HG02623 (cell line): ENCODE data around the gene NEMP1.
"Not testable (repeated sequence)": the region's sequence is repeated elsewhere in the genome, so short reads cannot be mapped to it uniquely, and the experiment has no call there.

Experiments
- ATAC-seq: cut with Tn5 transposase; IDR thresholded peaks from one replicate; pipeline ENCODE4 v1.9.1; 2021; ENCODE audit warnings: moderate library complexity; ENCODE audit not compliant: unreplicated experiment

NEMP1 gene

GRCh38 chr12:57057067-57057751 is 21.4 kb downstream of the NEMP1 start:
- ATAC-seq: no peak

- no peak for ATAC-seq
Observed at GRCh38 chr12:57055824-57056223, 22.8 kb downstream of the NEMP1 start.

GRCh38 chr12:57053901-57054300 is 24.7 kb downstream of the NEMP1 start:
- ATAC-seq: not testable (repeated sequence)

- ATAC-seq: not testable (repeated sequence)
Observed at GRCh38 chr12:57053146-57053545, 25.4 kb downstream of the NEMP1 start.

GRCh38 chr12:57051011-57051410 is 27.6 kb downstream of the NEMP1 start:
- no peak for ATAC-seq

GRCh38 chr12:57049890-57050289 is 28.7 kb downstream of the NEMP1 start, which contains the start of gene MYO1A:
Gene MYO1A (minus strand): TSS chr12:57050129. CDS start chr12:57048323, 1,806 bp downstream.
- ATAC-seq: no peak

- no peak for ATAC-seq
Observed at GRCh38 chr12:57049119-57049446, 29.5 kb downstream of the NEMP1 start.

- ATAC-seq: no peak
Observed at GRCh38 chr12:57048423-57049118, 30.0 kb downstream of the NEMP1 start.

- ATAC-seq: no peak
Observed at GRCh38 chr12:57047981-57048380, 30.6 kb downstream of the NEMP1 start.

GRCh38 chr12:57046947-57047890 is 31.4 kb downstream of the NEMP1 start:
- no peak for ATAC-seq

- no peak for ATAC-seq
Observed at GRCh38 chr12:57046086-57046791, 32.4 kb downstream of the NEMP1 start.

- ATAC-seq: no peak
Observed at GRCh38 chr12:57044889-57045288, 33.7 kb downstream of the NEMP1 start.

- no peak for ATAC-seq
Observed at GRCh38 chr12:57044468-57044867, 34.1 kb downstream of the NEMP1 start.

- ATAC-seq: no peak
Observed at GRCh38 chr12:57042695-57043094, 35.9 kb downstream of the NEMP1 start.

GRCh38 chr12:57040750-57041149 is 37.8 kb downstream of the NEMP1 start:
- no peak for ATAC-seq

GRCh38 chr12:57040211-57040610 is 38.4 kb downstream of the NEMP1 start:
- ATAC-seq: no peak

GRCh38 chr12:57039016-57039798 is 39.4 kb downstream of the NEMP1 start:
- ATAC-seq: no peak

GRCh38 chr12:57037264-57037663 is 41.3 kb downstream of the NEMP1 start:
- ATAC-seq: no peak

GRCh38 chr12:57033431-57033830 is 45.2 kb downstream of the NEMP1 start:
- no peak for ATAC-seq

- no peak for ATAC-seq
Observed at GRCh38 chr12:57031789-57032188, 46.8 kb downstream of the NEMP1 start.
